KG1 (cell line): ENCODE results near the gene SLC34A3.
"Not testable (repeated sequence)": the region's sequence is repeated elsewhere in the genome, so short reads cannot be mapped to it uniquely, and the experiment has no call there.

Source experiments
- DNase-seq: peaks from one replicate; lab custom pipeline; 2025; lab: John Stamatoyannopoulos, UW

SLC34A3 gene

GRCh38 chr9:137241490-137242268 is 11.0 kb downstream of the SLC34A3 start:
- DNase-seq: no peak

GRCh38 chr9:137242269-137243203 is 11.8 kb downstream of the SLC34A3 start:
- no peak for DNase-seq

- DNase-seq: not testable (repeated sequence)
These were observed 12.5 kb downstream of the SLC34A3 start for GRCh38 chr9:137243266-137243625.

- DNase-seq: no peak
These were observed 13.2 kb downstream of the SLC34A3 start for GRCh38 chr9:137243626-137244485.

GRCh38 chr9:137244486-137245449 is 14.1 kb downstream of the SLC34A3 start:
- DNase-seq: no peak

GRCh38 chr9:137245450-137246421 is 15.0 kb downstream of the SLC34A3 start:
- DNase-seq: no peak

- no peak for DNase-seq
These were observed 16.6 kb downstream of the SLC34A3 start for GRCh38 chr9:137247135-137247915.

GRCh38 chr9:137247916-137248175 is 17.1 kb downstream of the SLC34A3 start:
- DNase-seq: no peak

GRCh38 chr9:137250329-137251193 is 19.9 kb downstream of the SLC34A3 start:
- DNase-seq: no peak

GRCh38 chr9:137251194-137251461 is 20.4 kb downstream of the SLC34A3 start, which contains the start of gene STPG3:
Gene STPG3 (plus strand): TSS chr9:137251286. CDS start chr9:137251287, 1 bp downstream.
- DNase-seq: no peak

- no peak for DNase-seq
These were observed 21.0 kb downstream of the SLC34A3 start for GRCh38 chr9:137251490-137252268.

GRCh38 chr9:137252555-137253506 is 22.1 kb downstream of the SLC34A3 start:
- DNase-seq: no peak

GRCh38 chr9:137253717-137254623 is 23.3 kb downstream of the SLC34A3 start:
- no peak for DNase-seq

GRCh38 chr9:137254624-137255447 is 24.1 kb downstream of the SLC34A3 start, which contains the start of gene NELFB:
Gene NELFB (plus strand): TSS chr9:137255327.
- peak; percentile 70 for DNase-seq
